SK-N-DZ (cell line): ENCODE data around the gene GRIN2C. TPM values are rescaled to one million over a fixed set of nuclear protein-coding genes. Genes with fewer than 3 reads are reported as not detected.
"Not testable (repeated sequence)": the region's sequence is repeated elsewhere in the genome, so short reads cannot be mapped to it uniquely, and the experiment has no call there.

Experiments used
- DNase-seq: peaks from one replicate; pipeline ENCODE4 v3.0.0-alpha.2; 2015; ENCODE audit warnings: low spot score
- polyA plus RNA-seq, 2 experiments: library from polyadenylated mRNA; depleted of rRNA; stranded (reverse); fragments of >200 nt; gene quantifications; 2 replicates each; pipeline ENCODE4 v1.2.3, GENCODE V29; 2014

The GRIN2C gene
- polyA plus RNA-seq (2014; cell fraction: cytosol; rRNA removed): 0.20 and 0.24 TPM in 2 replicates
- polyA plus RNA-seq (2014; cell fraction: nucleus; rRNA removed): 1.0 TPM in 1 of 2 replicates, not detected in the other

GRCh38 chr17:74859459-74860228 is at the start of gene GRIN2C:
TSS of gene GRIN2C (minus strand) at chr17:74859885. CDS start at chr17:74855092, 4,793 bp downstream.
- DNase-seq: no peak

GRCh38 chr17:74909097-74909496 is 49.4 kb upstream of the GRIN2C start:
- not testable (repeated sequence) for DNase-seq

GRCh38 chr17:74907012-74907411 is 47.3 kb upstream of the GRIN2C start:
- no peak for DNase-seq

GRCh38 chr17:74906214-74906793 is 46.6 kb upstream of the GRIN2C start:
- not testable (repeated sequence) for DNase-seq

- no peak for DNase-seq
Measured at GRCh38 chr17:74904687-74905409, 45.2 kb upstream of the GRIN2C start.

- no peak for DNase-seq
Measured at GRCh38 chr17:74903671-74904070, 44.0 kb upstream of the GRIN2C start.

GRCh38 chr17:74903034-74903433 is 43.3 kb upstream of the GRIN2C start:
- no peak for DNase-seq

GRCh38 chr17:74901353-74902135 is 41.9 kb upstream of the GRIN2C start:
- DNase-seq: no peak

GRCh38 chr17:74900208-74900607 is 40.5 kb upstream of the GRIN2C start:
- DNase-seq: no peak

- DNase-seq: no peak
Measured at GRCh38 chr17:74898376-74898946, 38.8 kb upstream of the GRIN2C start.

GRCh38 chr17:74893936-74894671 is 34.4 kb upstream of the GRIN2C start:
- no peak for DNase-seq

- DNase-seq: no peak
Measured at GRCh38 chr17:74892974-74893911, 33.6 kb upstream of the GRIN2C start, which contains the start of gene FADS6. TSS of gene FADS6 (minus strand) at chr17:74893633. CDS start at chr17:74893595, 38 bp downstream.

GRCh38 chr17:74892013-74892841 is 32.5 kb upstream of the GRIN2C start:
- DNase-seq: no peak

- DNase-seq: no peak
Measured at GRCh38 chr17:74890554-74890953, 30.9 kb upstream of the GRIN2C start.

- DNase-seq: no peak
Measured at GRCh38 chr17:74888469-74888868, 28.8 kb upstream of the GRIN2C start.

GRCh38 chr17:74883241-74883745 is 23.6 kb upstream of the GRIN2C start:
- no peak for DNase-seq

GRCh38 chr17:74882517-74883240 is 23.0 kb upstream of the GRIN2C start:
- no peak for DNase-seq
